ENCODE results near the gene TEP1.

GRCh38 chr14:20376071-20376588, 37.2 kb downstream of the TEP1 start:
- TF ChIP-seq CTCF (IDR thresholded peaks at IDR 0.05) (no peak), POLR2A (IDR thresholded peaks at IDR 0.05) (no peak), POLR2AphosphoS5 (IDR thresholded peaks at IDR 0.05) (no peak)

All from gastroesophageal sphincter (tissue), 3 donors.